Left lung (tissue), 10 donors: Measurements from ENCODE around the gene FBXO42. TPM values are rescaled to one million over a fixed set of nuclear protein-coding genes. Genes with fewer than 3 reads are reported as not detected.
"Not testable (repeated sequence)": the region's sequence is repeated elsewhere in the genome, so short reads cannot be mapped to it uniquely, and the experiment has no call there.

Source experiments
- ATAC-seq: fragments of 200-7000 bp; cut with Tn5 transposase; one replicate; pipeline ENCODE4 v1.9.1; 2020; ENCODE audit warnings: moderate library complexity
- DNase-seq, 4 donors: peaks; one replicate each; pipeline ENCODE4 v3.0.0-alpha.2; 2013 to 2020
- H3K27ac ChIP-seq, 2 donors: fragments of 200-600 bp; sonication (generic) in 1 of 2; one replicate each; pipeline versions ENCODE4 v1.5.0 to v1.8.0; 2020 to 2021
- H3K27me3 ChIP-seq, 2 donors: fragments of 200-600 bp; sonication (generic) in 1 of 2; one replicate each; pipeline versions ENCODE4 v1.5.0 to v1.8.0; 2020 to 2021
- H3K36me3 ChIP-seq, 2 donors: fragments of 200-600 bp; sonication (generic) in 1 of 2; one replicate each; pipeline versions ENCODE4 v1.5.0 to v1.8.0; 2020 to 2021
- H3K4me1 ChIP-seq, 2 donors: fragments of 200-600 bp; one replicate each; pipeline ENCODE4 v1.8.0; 2021
- H3K4me3 ChIP-seq, 2 donors: fragments of 200-600 bp; sonication (generic) in 1 of 2; one replicate each; pipeline versions ENCODE4 v1.5.0 to v1.8.0; 2020 to 2021; ENCODE audit warnings: mild to moderate bottlenecking in 1 of 2
- H3K9me3 ChIP-seq, 2 donors: fragments of 200-600 bp; sonication (generic) in 1 of 2; one replicate each; pipeline versions ENCODE4 v1.5.0 to v1.8.0; 2020 to 2021
- intact Hi-C, 2 donors: fragments of 100-400 bp; cut with DNase I; formaldehyde crosslinking; loops; one replicate each; pipeline versions ENCODE4 v1.11.2 to v1.14.2; 2022
- polyA plus RNA-seq, 6 donors: library from polyadenylated mRNA; unstranded; fragments of 120-200 nt; gene quantifications; one replicate each; pipeline ENCODE4 v1.2.1, GENCODE V29; 2013; ENCODE audit not compliant: insufficient read length in 6 of 6
- total RNA-seq, 2 donors: library from RNA; stranded (reverse); fragmentation: NEBNext Ultra II Directional; extraction: Animal tissue kit (Norgen Biotek cat#: 25700); gene quantifications; one replicate each; pipeline ENCODE4 v1.2.1, GENCODE V29; 2021
- TF ChIP-seq, protein P1 (sequence below), 2 donors: fragments of 200-600 bp; sonication (generic) in 1 of 2; IDR thresholded peaks; one replicate each; pipeline versions ENCODE4 v1.5.0 to v1.8.0; 2021; ENCODE audit warnings: antibody characterized with exemption in 2 of 2
- donor health status: DM: no; HTN: yes; CAD: no.
- donor health status: DM: no; HTN: no; CAD: no.

The FBXO42 gene
- total and polyA plus RNA-seq, 8 donors, result 18.8 to 22.4 (median 21.1) TPM

DNA sequence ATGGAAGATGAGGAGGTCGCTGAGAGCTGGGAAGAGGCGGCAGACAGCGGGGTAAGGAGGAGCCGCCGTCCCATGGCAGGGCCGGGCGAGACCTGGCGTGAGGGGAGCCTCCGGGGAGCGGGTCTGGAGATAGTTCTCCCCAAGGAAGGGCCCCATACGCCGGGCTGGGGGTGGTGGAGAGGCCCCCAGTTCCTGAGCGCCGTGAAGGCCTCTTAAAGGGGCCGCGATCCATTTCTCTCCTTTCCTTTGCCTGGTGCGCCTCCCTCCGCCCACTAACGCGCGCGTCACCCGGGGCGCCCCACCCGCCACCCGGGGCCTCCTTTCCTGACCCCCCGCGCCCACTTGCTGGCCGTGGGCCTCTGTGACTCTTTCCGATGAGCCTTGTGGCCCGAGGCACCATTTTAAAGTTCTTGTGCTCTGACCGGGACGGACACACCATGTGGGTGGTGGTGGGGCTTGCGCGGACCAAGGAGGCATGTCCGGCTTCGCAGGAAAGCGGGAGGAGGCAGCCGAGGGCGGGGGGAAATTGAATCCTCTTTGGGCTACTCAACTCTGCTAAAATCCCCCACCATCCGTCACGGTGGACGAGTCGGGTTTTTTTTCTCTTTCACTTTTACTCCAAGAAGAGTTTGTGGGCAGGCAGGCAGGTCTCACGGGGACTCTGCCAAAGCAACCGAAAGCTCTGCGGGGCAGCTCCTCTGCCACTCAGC lies 15.1 kb upstream of the FBXO42 start:
- no peaks in the 10 kb centered on the region for H3K9me3 ChIP-seq
- ATAC-seq (peak; percentile 89), DNase-seq (peak in 3 of 4 donors; percentile 84 to 93 (median 89))
- H3K27me3 ChIP-seq, result no peaks in the 10 kb centered on the region
- intact Hi-C loops, result loop anchor here in 1 of 2 donors (10.0 kb wide), 1 partner anchor 293 kb away; the partner anchor contains the start of gene FAM131C
- TF ChIP-seq, protein P1, sequence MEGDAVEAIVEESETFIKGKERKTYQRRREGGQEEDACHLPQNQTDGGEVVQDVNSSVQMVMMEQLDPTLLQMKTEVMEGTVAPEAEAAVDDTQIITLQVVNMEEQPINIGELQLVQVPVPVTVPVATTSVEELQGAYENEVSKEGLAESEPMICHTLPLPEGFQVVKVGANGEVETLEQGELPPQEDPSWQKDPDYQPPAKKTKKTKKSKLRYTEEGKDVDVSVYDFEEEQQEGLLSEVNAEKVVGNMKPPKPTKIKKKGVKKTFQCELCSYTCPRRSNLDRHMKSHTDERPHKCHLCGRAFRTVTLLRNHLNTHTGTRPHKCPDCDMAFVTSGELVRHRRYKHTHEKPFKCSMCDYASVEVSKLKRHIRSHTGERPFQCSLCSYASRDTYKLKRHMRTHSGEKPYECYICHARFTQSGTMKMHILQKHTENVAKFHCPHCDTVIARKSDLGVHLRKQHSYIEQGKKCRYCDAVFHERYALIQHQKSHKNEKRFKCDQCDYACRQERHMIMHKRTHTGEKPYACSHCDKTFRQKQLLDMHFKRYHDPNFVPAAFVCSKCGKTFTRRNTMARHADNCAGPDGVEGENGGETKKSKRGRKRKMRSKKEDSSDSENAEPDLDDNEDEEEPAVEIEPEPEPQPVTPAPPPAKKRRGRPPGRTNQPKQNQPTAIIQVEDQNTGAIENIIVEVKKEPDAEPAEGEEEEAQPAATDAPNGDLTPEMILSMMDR (IDR thresholded peaks at IDR 0.05), result no peak
- H3K36me3 ChIP-seq, result no peaks in the 10 kb centered on the region
- peak overlapping the region; percentile 76 to 99 for H3K4me3 ChIP-seq
- peak overlapping the region; percentile 96 to 98 for H3K27ac ChIP-seq
- peaks cover 14 to 80% of the 10 kb centered on the region in 2 donors for H3K4me1 ChIP-seq

DNA sequence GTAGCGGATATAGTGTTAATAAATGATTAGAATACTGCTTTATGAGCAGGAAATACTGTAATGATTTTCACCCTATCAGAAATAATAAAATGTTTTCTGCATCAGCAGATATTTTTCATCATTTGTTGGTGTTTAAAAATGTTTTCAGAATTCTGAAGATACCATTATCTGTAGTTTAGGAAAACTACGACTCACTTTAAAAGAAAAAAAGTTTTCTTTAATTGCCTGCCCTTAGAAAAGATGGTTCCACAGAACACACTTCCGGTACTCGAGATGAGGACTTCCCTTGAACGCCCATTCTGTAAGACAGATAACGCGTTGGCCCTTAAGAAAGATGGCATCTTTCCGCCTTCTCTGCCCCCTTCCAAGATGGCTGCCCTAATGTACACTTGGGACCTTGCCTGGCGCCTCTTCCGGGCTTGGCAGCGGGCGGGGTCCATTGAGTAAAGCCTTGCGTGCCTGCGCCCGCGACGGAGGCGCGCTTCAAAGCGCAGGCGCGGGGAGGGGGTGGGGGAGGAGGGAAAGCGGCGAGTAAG lies 14.5 kb upstream of the FBXO42 start, which contains the start of gene SZRD1:
Gene SZRD1, plus strand, starts transcription at position 521 of the 536 bp plus-strand sequence. CDS start 16 bp downstream, outside the sequence.
- H3K36me3 ChIP-seq, result no peaks in the 10 kb centered on the region
- intact Hi-C loops, result loop anchor here in 1 of 2 donors (10.0 kb wide), 1 partner anchor 292 kb away; the partner anchor contains the start of gene FAM131C
- H3K4me3 ChIP-seq, result peak within 1 kb of the TSS; percentile 76 to 99
- TF ChIP-seq, protein P1 (IDR thresholded peaks at IDR 0.05), result no peak
- H3K4me1 ChIP-seq, result peaks cover 14 to 74% of the 10 kb centered on the region in 2 donors
- ATAC-seq (peak; percentile 89), DNase-seq (peak; percentile 97 to 100 (median 99))
- H3K27ac ChIP-seq, result peak within 1 kb of the TSS; percentile 96 to 98
- no peaks in the 10 kb centered on the region for H3K9me3 ChIP-seq
- no peaks in the 10 kb centered on the region for H3K27me3 ChIP-seq

DNA sequence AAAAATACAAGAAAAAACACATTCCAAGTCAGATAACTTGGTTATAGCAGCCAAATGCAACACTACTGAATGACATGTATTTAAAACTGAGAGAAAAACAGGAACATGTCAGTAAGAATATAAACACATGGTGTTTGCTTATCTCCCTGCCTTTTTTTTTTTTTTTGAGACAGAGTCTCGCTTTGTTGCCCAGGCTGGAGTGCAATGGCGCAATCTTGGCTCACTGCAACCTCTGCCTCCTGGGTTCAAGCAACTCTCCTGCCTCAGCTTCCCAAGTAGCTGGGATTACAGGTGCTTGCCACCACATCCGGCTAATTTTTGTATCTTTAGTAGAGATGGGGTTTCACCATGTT lies 12.8 kb upstream of the FBXO42 start:
- H3K27ac ChIP-seq, result peak overlapping the region in 1 of 2 donors; percentile 61
- H3K27me3 ChIP-seq, H3K4me3 ChIP-seq, H3K9me3 ChIP-seq, DNase-seq, H3K36me3 ChIP-seq, ATAC-seq: not testable (repeated sequence)
- intact Hi-C loops, result loop anchor here in 1 of 2 donors (10.0 kb wide), 1 partner anchor 290 kb away; the partner anchor contains the start of gene FAM131C
- H3K4me1 ChIP-seq, result peaks cover 14 to 57% of the 10 kb centered on the region in 2 donors

DNA sequence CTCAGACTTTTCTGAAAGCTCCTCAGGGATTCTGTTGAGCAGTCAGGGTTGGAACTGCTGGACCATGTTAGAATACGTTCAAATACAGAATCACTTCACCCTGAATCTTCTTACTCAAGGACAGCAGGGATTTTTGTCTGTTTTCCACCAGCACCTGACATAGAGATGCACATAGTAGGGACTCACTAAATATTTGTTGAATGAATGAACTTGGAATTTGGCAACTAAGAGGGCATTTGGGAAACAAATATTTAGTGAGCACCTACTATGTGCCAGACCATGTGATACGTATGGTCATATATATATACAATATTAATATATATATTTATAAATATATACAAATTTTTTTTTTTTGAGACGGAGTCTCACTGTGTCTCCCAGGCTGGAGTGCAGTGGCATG lies 4.6 kb upstream of the FBXO42 start:
- TF ChIP-seq, protein P1 (IDR thresholded peaks at IDR 0.05), result no peak
- ATAC-seq, result no peak
- Histone ChIP-seq H3K4me1 (peaks cover 0 to 10% of the 10 kb centered on the region in 2 donors), H3K36me3 (no peaks in the 10 kb centered on the region), H3K27me3 (no peaks in the 10 kb centered on the region), H3K4me3 (no peak overlapping the region), H3K27ac (no peak overlapping the region), H3K9me3 (no peaks in the 10 kb centered on the region)
- DNase-seq, result no peak
- intact Hi-C loops, result no loop called here

DNA sequence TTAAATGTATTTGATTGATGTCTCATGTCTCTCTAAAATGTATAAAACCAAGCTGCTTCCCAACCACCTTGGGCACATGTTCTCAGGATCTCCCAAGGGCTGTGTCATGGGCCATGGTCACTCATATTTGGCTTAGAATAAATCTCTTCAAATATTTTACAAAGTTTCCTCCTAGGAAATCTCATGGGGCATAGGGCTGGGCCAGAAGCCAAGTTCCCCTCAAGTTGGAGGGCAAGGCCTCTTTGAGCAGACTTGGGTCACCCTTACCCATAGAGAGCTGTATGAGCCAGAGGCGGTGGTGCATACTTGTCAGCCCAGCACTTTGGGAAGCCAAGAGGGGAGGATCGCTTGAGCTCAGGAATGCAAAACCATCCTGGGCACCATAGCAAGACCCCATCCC lies 2.3 kb upstream of the FBXO42 start:
- no peaks in the 10 kb centered on the region for H3K27me3 ChIP-seq
- DNase-seq (no peak), ATAC-seq (no peak)
- no peak overlapping the region for H3K27ac ChIP-seq
- intact Hi-C loops, result no loop called here
- H3K4me1 ChIP-seq, result peaks cover 0 to 27% of the 10 kb centered on the region in 2 donors
- no peaks in the 10 kb centered on the region for H3K9me3 ChIP-seq
- TF ChIP-seq, protein P1 (IDR thresholded peaks at IDR 0.05), result no peak
- H3K36me3 ChIP-seq, result no peaks in the 10 kb centered on the region
- H3K4me3 ChIP-seq, result no peak overlapping the region
